Sigmoid colon (tissue), 7 donors: ENCODE data around the gene GPATCH1. TPM values are rescaled to one million over a fixed set of nuclear protein-coding genes. Genes with fewer than 3 reads are reported as not detected.

ENCODE experiments used
- DNase-seq: peaks from one replicate; pipeline ENCODE4 v3.0.0-alpha.2; 2019
- H3K27ac ChIP-seq, 4 donors: fragments of 200-600 bp; sonication (generic); one replicate each; pipeline ENCODE4 v1.5.1; 2016 to 2019; ENCODE audit warnings: mild to moderate bottlenecking in 1 of 4
- H3K27me3 ChIP-seq, 3 donors: fragments of 200-600 bp; sonication (generic); one replicate each; pipeline ENCODE4 v1.5.1; 2019; ENCODE audit warnings: mild to moderate bottlenecking in 1 of 3
- H3K36me3 ChIP-seq, 4 donors: fragments of 200-600 bp; sonication (generic); one replicate each; pipeline ENCODE4 v1.5.1; 2016 to 2019
- H3K4me1 ChIP-seq, 4 donors: fragments of 200-600 bp; sonication (generic); one replicate each; pipeline ENCODE4 v1.5.1; 2017 to 2019
- H3K4me3 ChIP-seq, 4 donors: fragments of 200-600 bp; sonication (generic); one replicate each; pipeline ENCODE4 v1.5.1; 2017 to 2019; ENCODE audit warnings: mild to moderate bottlenecking in 2 of 4, moderate library complexity in 1 of 4
- H3K9me3 ChIP-seq, 4 donors: fragments of 200-600 bp in 3 of 4; sonication (generic) in 3 of 4; one replicate each; pipeline versions ENCODE4 v1.5.1 to v1.6.1; 2013 to 2019
- EP300 ChIP-seq, 4 donors: sonication (generic); formaldehyde crosslinking; IDR thresholded peaks; one replicate each; pipeline ENCODE4 v1.6.1; 2017; ENCODE audit warnings: antibody characterized with exemption in 4 of 4
- POLR2A ChIP-seq, 2 donors: fragments of 450-650 bp; IDR thresholded peaks; one replicate each; pipeline ENCODE4 v1.6.1; 2016; ENCODE audit warnings: antibody characterized with exemption in 2 of 2, mild to moderate bottlenecking in 2 of 2, moderate library complexity in 2 of 2
- POLR2AphosphoS5 ChIP-seq, 4 donors: sonication (generic); formaldehyde crosslinking; IDR thresholded peaks; one replicate each; pipeline ENCODE4 v1.6.1; 2017; ENCODE audit warnings: antibody characterized with exemption in 4 of 4
- WGBS, 2 donors: extraction: QIAGEN DNeasy Blood & Tissue Kit; methylation state at CpG; one replicate each; pipeline ENCODE4 v1.1.7; 2013; 5-methylcytosine and 5-hydroxymethylcytosine counted together
- intact Hi-C: fragments of 100-400 bp; cut with DNase I; formaldehyde crosslinking; loops from one replicate; pipeline ENCODE4 v1.15.1; 2023
- polyA plus RNA-seq, 3 donors: library from polyadenylated mRNA; stranded (reverse); fragments of 200-250 nt; gene quantifications; one replicate each; pipeline ENCODE4 v1.2.3, GENCODE V29; 2013
- total RNA-seq, 4 donors: library from RNA; depleted of rRNA; stranded (reverse); fragments of >200 nt; gene quantifications; one replicate each; pipeline ENCODE4 v1.1.0, GENCODE V29; 2016
- TF ChIP-seq, protein P1 (sequence below), 4 experiments: fragments of 450-650 bp in 3 of 4; fragments of 200-600 bp in 1 of 4; IDR thresholded peaks; one replicate each; pipeline ENCODE4 v1.5.1; 2016 to 2019; ENCODE audit warnings: antibody characterized with exemption in 4 of 4, mild to moderate bottlenecking in 3 of 4, moderate library complexity in 2 of 4
- donor health status: healthy with polysubstance abuse.
- donor health status: Bipolar disorder and iron deficiency.
- donor health status: healthy.

GPATCH1 gene
- total and polyA plus RNA-seq, 7 donors: 5.3 to 10.0 (median 6.9) TPM

DNA sequence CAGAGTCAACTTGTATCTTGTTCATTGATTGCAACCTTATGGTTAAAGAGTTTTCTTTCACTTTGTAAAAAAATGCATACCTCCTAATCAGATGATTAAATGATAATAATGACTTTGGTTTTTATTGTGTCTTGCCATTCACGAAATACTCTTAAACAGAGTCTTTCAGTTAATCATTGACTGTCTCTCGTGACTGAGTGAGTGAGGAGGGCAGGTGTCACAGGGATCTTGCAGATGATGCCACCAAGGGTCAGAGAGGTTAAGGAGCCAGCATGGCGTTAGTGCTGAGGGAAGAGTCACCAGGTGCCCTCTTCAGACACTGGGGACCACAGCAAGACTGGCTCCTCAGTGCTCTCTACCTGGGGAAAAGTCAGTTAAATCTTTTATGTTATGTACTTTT lies 8.0 kb downstream of the GPATCH1 start:
- intact Hi-C loops: no loop called here
- no peak for DNase-seq

DNA sequence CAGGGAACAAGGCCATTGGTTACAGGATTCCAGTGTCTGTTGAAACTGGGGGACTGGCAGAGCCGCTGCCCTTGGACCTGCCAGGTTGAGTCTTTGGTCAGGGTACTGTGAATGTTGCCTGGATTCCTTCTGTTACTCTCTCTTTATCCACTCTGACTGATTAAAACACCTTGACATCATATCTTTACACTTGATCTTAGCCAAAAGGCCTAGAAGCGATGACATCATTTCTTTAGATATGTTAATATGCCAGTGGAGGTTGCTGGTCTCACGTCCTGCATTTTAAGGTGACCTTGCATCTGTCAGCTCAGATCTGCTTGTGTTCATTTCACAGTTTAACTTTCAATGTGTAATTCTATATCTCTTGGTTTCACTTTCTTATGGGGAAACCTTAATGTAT lies 9.2 kb downstream of the GPATCH1 start:
- 78 to 81% methylated on average over 3 of the region's 3 CpGs for WGBS, 2 donors
- no peaks in the 10 kb centered on the region for H3K4me1 ChIP-seq
- no peaks in the 10 kb centered on the region for H3K9me3 ChIP-seq
- H3K36me3 ChIP-seq: peaks cover 12 to 78% (median 48%) of the 10 kb centered on the region in 4 donors
- TF ChIP-seq, protein P1, sequence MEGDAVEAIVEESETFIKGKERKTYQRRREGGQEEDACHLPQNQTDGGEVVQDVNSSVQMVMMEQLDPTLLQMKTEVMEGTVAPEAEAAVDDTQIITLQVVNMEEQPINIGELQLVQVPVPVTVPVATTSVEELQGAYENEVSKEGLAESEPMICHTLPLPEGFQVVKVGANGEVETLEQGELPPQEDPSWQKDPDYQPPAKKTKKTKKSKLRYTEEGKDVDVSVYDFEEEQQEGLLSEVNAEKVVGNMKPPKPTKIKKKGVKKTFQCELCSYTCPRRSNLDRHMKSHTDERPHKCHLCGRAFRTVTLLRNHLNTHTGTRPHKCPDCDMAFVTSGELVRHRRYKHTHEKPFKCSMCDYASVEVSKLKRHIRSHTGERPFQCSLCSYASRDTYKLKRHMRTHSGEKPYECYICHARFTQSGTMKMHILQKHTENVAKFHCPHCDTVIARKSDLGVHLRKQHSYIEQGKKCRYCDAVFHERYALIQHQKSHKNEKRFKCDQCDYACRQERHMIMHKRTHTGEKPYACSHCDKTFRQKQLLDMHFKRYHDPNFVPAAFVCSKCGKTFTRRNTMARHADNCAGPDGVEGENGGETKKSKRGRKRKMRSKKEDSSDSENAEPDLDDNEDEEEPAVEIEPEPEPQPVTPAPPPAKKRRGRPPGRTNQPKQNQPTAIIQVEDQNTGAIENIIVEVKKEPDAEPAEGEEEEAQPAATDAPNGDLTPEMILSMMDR (IDR thresholded peaks at IDR 0.05): no peak
- no peak for TF ChIP-seq POLR2A (IDR thresholded peaks at IDR 0.05)
- TF ChIP-seq POLR2AphosphoS5 (IDR thresholded peaks at IDR 0.05): no peak
- TF ChIP-seq EP300 (IDR thresholded peaks at IDR 0.05): no peak
- no peak overlapping the region for H3K27ac ChIP-seq
- H3K4me3 ChIP-seq: no peak overlapping the region
- no peaks in the 10 kb centered on the region for H3K27me3 ChIP-seq
- intact Hi-C loops: no loop called here
- DNase-seq: no peak

More for the DNA sequence above, 8.0 kb downstream of the GPATCH1 start:
- no peaks in the 10 kb centered on the region for H3K9me3 ChIP-seq
- TF ChIP-seq, protein P1 (IDR thresholded peaks at IDR 0.05): no peak
- TF ChIP-seq POLR2AphosphoS5 (IDR thresholded peaks at IDR 0.05) (no peak), EP300 (IDR thresholded peaks at IDR 0.05) (no peak), POLR2A (IDR thresholded peaks at IDR 0.05) (no peak)
- 41 to 79% methylated on average over 3 of the region's 3 CpGs for WGBS, 2 donors
- H3K27ac ChIP-seq: no peak overlapping the region
- no peaks in the 10 kb centered on the region for H3K27me3 ChIP-seq
- H3K4me3 ChIP-seq: no peak overlapping the region
- no peaks in the 10 kb centered on the region for H3K4me1 ChIP-seq
- peaks cover 12 to 66% (median 37%) of the 10 kb centered on the region in 4 donors for H3K36me3 ChIP-seq

DNA sequence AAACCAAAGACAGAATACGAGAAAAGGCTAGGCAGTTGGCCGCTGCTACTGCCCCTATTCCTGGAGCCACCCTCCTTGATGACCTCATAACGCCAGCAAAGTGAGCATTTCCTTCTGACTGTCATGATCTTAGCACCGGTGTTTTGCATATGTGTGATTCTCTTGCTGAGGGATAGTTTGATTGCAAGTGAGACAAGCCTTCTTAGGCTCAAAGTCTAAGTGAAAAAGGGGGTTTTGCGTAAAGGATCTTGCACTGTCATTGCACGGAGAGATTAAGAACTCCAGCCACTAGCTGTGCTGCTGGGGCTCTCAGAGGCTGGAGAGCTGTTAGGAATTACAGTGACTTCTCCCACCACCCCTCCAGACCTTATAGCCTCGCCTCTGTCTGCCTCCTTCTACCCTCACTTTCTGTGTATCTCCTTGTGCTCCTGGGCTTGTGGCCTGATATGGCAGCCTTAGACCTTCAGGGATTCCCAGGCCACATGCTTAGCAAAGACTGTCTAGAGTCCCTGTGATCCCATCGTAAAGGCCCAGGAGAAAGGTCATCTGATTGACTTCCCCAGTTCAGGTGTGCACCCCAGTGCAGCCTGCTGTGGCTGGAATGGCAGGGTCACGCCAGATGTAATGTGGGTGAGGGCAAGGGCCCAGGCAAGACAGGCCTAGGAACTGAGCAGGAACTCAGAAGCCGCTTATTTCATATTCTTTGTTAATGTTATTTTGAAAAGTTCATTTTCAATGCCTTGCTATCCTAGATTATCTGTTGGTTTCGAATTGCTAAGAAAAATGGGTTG lies 12.6 kb downstream of the GPATCH1 start:
- Histone ChIP-seq H3K9me3 (no peaks in the 10 kb centered on the region), H3K27ac (no peak overlapping the region), H3K36me3 (peaks cover 30 to 99% (median 72%) of the 10 kb centered on the region in 4 donors), H3K27me3 (no peaks in the 10 kb centered on the region), H3K4me3 (no peak overlapping the region), H3K4me1 (no peaks in the 10 kb centered on the region)
- intact Hi-C loops: no loop called here
- DNase-seq: no peak
- 90 to 95% methylated on average over 11 of the region's 11 CpGs for WGBS, 2 donors
- no peak for TF ChIP-seq POLR2A (IDR thresholded peaks at IDR 0.05)
- TF ChIP-seq, protein P1 (IDR thresholded peaks at IDR 0.05): no peak
- TF ChIP-seq EP300 (IDR thresholded peaks at IDR 0.05): no peak

DNA sequence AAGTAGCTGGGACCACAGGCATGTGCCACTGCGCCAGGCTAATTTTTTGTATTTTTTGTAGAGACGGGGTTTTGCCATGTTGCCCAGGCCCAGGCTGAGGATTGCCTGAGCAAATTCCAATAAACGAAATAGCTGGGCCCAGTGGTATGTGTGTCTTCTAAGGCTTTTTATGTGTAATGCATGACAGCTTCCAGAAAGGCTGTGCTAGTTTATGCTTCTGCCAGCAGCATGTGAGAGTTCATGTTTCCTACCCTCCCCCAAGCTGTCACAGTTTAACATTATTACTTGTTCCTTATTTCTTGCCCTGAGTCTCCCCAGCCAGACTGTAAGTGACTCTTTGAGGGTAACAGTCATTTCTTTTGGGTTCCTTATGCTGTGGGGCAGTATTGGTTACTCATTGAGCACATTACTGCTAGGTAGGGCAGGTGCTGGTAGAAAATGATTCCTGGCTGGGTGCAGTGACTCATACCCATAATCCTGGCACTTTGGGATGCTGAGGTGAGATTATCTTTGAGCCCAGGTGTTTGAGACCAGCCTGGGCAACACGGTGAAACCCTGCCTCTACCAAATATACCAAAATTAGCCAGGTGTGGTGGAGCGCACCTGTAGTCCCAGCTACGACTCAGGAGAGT lies 13.6 kb downstream of the GPATCH1 start:
- H3K9me3 ChIP-seq: no peaks in the 10 kb centered on the region
- no peaks in the 10 kb centered on the region for H3K27me3 ChIP-seq
- TF ChIP-seq POLR2AphosphoS5 (IDR thresholded peaks at IDR 0.05) (no peak), POLR2A (IDR thresholded peaks at IDR 0.05) (no peak), EP300 (IDR thresholded peaks at IDR 0.05) (no peak)
- TF ChIP-seq, protein P1 (IDR thresholded peaks at IDR 0.05): no peak
- no peak overlapping the region for H3K27ac ChIP-seq
- peaks cover 30 to 97% (median 72%) of the 10 kb centered on the region in 4 donors for H3K36me3 ChIP-seq
- H3K4me1 ChIP-seq: no peaks in the 10 kb centered on the region
- no peak overlapping the region for H3K4me3 ChIP-seq
- no peak for DNase-seq
- WGBS, 2 donors: 52 to 79% methylated on average over 6 of the region's 6 CpGs
- intact Hi-C loops: no loop called here
